ENCODE data around the gene PRMT6. TPM values are rescaled to one million over a fixed set of nuclear protein-coding genes. Genes with fewer than 3 reads are reported as not detected.

PRMT6 gene
- total and polyA plus RNA-seq, 2 of the 4 experiments (the other 2 are of a cell fraction), result 12.5 to 15.4 TPM

DNA sequence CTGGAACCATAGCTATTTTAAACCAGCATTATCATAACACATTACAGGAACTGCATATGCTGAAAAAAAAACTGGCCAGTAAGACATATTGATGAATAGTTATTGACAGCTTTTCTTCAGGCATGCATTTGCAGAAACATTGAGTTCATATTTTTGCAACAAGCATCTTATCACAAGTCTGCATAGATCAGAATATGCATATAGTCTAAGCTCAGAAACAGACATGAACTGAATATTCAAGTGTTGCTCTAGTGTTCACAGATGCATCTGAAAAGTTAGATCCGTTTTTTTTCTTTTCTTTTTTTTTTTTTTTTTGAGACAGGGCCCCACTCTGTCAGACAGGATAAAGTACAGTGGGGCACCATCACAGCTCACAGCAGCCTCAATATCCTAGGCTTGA, 22.8 kb downstream of the PRMT6 start:
- H3K4me2 ChIP-seq (ENCODE audit: low read depth, low read length), result no peak overlapping the region
- ATAC-seq (ENCODE audit: low read depth) (no peak), DNase-seq (no peak)
- no peak overlapping the region for H2AK5ac ChIP-seq (ENCODE audit: low read depth, low read length)
- no peak overlapping the region for H3K18ac ChIP-seq (ENCODE audit: low read depth, low read length)
- no peak overlapping the region for H3K9ac ChIP-seq (ENCODE audit: low read depth, low read length)
- no peak overlapping the region for H2AK9ac ChIP-seq (replicated peaks; ENCODE audit: low read depth, low read length, poor library complexity)
- no TSS peak for BruUV-seq (replicated peaks)
- no peak overlapping the region for H3K56ac ChIP-seq (ENCODE audit: extremely low read depth, insufficient read depth, low read length)
- no peak overlapping the region for H3K14ac ChIP-seq (replicated peaks; ENCODE audit: low read depth, low read length)
- H3K4me1 ChIP-seq (ENCODE audit: control insufficient read depth, insufficient read depth, low read length), result peaks cover 1% of the 10 kb centered on the region; the same call in 1 of the 2 replicates
- CTCF ChIA-PET, result no interaction called here
- H3K36me3 ChIP-seq (ENCODE audit: control insufficient read depth, insufficient read depth, low read length), result no peaks in the 10 kb centered on the region
- no peak overlapping the region for H4K8ac ChIP-seq (ENCODE audit: low read depth in 2 of 2, low read length in 2 of 2)
- H3K9me3 ChIP-seq (ENCODE audit: control insufficient read depth, insufficient read depth, low read length), result no peaks in the 10 kb centered on the region
- H3K79me1 ChIP-seq (ENCODE audit: low read depth in 1 of 2, low read length in 2 of 2), result no peaks in the 10 kb centered on the region
- no peak overlapping the region for H2BK120ac ChIP-seq (ENCODE audit: low read depth, low read length)
- H2BK5ac ChIP-seq (ENCODE audit: low read depth, low read length, poor library complexity, severe bottlenecking), result no peak overlapping the region
- intact Hi-C loops (cut with micrococcal nuclease) (no loop called here), in situ Hi-C loops (cut with MboI; ENCODE audit: low sequenced_read_pairs) (no loop called here), dilution Hi-C loops (cut with HindIII; ENCODE audit: low sequenced_read_pairs, unreplicated experiment) (no loop called here)
- H2BK15ac ChIP-seq (ENCODE audit: low read depth, low read length), result no peak overlapping the region
- H3K27ac ChIP-seq (ENCODE audit: insufficient read depth, low read length), result no peak overlapping the region
- no peaks in the 10 kb centered on the region for H4K20me1 ChIP-seq (ENCODE audit: insufficient read depth, low read length)
- H3K9me1 ChIP-seq (ENCODE audit: insufficient read depth, low read length), result no peaks in the 10 kb centered on the region
- no CpG with 5 or more reads among the region's 1 CpG for WGBS, 2 experiments (ENCODE audit: extremely low coverage in 2 of 2, insufficient read length in 1 of 2)
- no peak overlapping the region for H2BK20ac ChIP-seq (ENCODE audit: low read depth, low read length)
- no peak overlapping the region for H4K5ac ChIP-seq (ENCODE audit: low read depth, low read length)
- H3K27me3 ChIP-seq (ENCODE audit: control insufficient read depth, insufficient read depth, low read length), result no peaks in the 10 kb centered on the region
- no peak overlapping the region for H3K4ac ChIP-seq (ENCODE audit: low read depth, low read length)
- H3K23ac ChIP-seq (ENCODE audit: low read depth, low read length), result no peak overlapping the region
- H2AFZ ChIP-seq (replicated peaks; ENCODE audit: low read length, poor library complexity), result no peak overlapping the region
- H4K91ac ChIP-seq (ENCODE audit: insufficient read depth, low read depth, low read length), result no peak overlapping the region
- POLR2A ChIA-PET (ENCODE audit: unreplicated experiment), result no interaction called here
- no peak for TF ChIP-seq RAD21 (IDR thresholded peaks at IDR 0.05; ENCODE audit: low read length)
- TF ChIP-seq SMC3 (IDR thresholded peaks at IDR 0.05; ENCODE audit: low read depth, low read length), result no peak
- TF ChIP-seq CEBPB (IDR thresholded peaks at IDR 0.05; ENCODE audit: low read depth, low read length), result no peak
- TF ChIP-seq CHD1 (IDR thresholded peaks at IDR 0.05; ENCODE audit: low read depth, low read length), result no peak
- TF ChIP-seq, protein P1, sequence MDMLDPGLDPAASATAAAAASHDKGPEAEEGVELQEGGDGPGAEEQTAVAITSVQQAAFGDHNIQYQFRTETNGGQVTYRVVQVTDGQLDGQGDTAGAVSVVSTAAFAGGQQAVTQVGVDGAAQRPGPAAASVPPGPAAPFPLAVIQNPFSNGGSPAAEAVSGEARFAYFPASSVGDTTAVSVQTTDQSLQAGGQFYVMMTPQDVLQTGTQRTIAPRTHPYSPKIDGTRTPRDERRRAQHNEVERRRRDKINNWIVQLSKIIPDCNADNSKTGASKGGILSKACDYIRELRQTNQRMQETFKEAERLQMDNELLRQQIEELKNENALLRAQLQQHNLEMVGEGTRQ (IDR thresholded peaks at IDR 0.05; ENCODE audit: low read depth, low read length), result no peak
- H3K4me3 ChIP-seq (ENCODE audit: insufficient read depth, low read depth, low read length), result no peak overlapping the region
